Measurements from ENCODE around the gene PPA2. TPM values are rescaled to one million over a fixed set of nuclear protein-coding genes. Genes with fewer than 3 reads are reported as not detected.
A peak's percentile ranks its signal among the peaks of the same experiment; 100 is the strongest.

The PPA2 gene
- polyA plus RNA-seq, result 10 to 100 TPM; 50.2 to 86.8 TPM

DNA sequence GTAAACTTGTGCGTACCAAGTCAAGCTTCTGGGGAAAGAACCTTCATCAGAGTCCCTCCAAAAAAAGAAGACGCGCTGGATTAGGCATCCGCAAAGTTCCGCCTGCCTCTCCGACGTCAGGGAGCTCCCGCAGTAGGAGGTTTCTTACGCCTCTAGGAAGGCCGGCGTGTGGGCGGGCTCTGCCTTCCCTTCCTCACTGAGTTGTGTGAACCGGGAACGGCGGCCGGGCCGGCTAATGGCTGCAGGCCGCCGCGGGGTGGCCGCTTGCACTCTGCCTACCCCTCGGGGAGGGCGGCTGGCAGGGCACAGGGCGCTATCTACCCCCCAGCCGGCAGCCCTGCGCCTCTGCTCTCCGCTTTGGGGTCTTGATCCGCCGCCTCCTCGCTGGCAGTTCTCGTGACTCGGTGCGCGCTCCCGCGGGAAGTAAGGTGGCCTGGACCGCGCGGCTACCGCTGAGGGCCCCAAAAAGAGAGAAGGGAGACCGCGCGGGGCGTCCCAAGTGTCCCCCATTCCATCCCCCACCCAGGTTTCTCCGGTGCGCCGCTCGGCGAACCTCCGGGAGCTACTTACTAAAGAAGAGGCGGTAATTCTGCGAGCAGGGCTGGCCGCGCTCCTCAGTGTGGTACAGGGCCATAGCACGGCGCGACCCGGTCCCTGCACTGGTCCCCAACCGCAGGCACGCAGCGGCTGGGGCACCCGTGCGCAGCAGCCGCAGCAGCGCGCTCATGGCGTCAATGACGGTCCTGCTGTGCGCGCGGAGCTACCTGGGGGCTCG is at the start of gene PPA2:
Gene PPA2 (minus strand): TSS at position 739 of the 775 bp plus-strand sequence. CDS start 12 bp downstream, at position 727.
- H3K27ac ChIP-seq (ENCODE audit: low read depth in 2 of 2, low read length in 1 of 2), result peak within 1 kb of the TSS; percentile 100
- no peaks in the 10 kb centered on the region for H3K36me3 ChIP-seq (ENCODE audit: control insufficient read depth in 2 of 2, insufficient read depth in 2 of 2, low read length in 1 of 2)
- H3K27me3 ChIP-seq (ENCODE audit: control insufficient read depth in 1 of 2, insufficient read depth in 2 of 2, low read length in 2 of 2), result no peaks in the 10 kb centered on the region
- WGBS, 2 donors, result 0 to 1% methylated on average over 62 to 72 of the region's 72 CpGs
- peaks cover 0 to 3% of the 10 kb centered on the region in 2 donors for H3K4me1 ChIP-seq (ENCODE audit: control insufficient read depth in 2 of 2, insufficient read depth in 2 of 2, low read length in 1 of 2)
- peak within 1 kb of the TSS; percentile 89 to 93 for H3K4me3 ChIP-seq (ENCODE audit: low read depth in 1 of 2, low read length in 2 of 2)
- no peaks in the 10 kb centered on the region for H3K9me3 ChIP-seq (ENCODE audit: control insufficient read depth in 2 of 2, insufficient read depth in 1 of 2, low read depth in 1 of 2, low read length in 1 of 2)

- H3K27ac ChIP-seq (ENCODE audit: low read depth in 2 of 2, low read length in 1 of 2), result no peak overlapping the region
- H3K4me1 ChIP-seq (ENCODE audit: control insufficient read depth in 2 of 2, insufficient read depth in 2 of 2, low read length in 1 of 2), result no peaks in the 10 kb centered on the region
- H3K9me3 ChIP-seq (ENCODE audit: control insufficient read depth in 2 of 2, insufficient read depth in 1 of 2, low read depth in 1 of 2, low read length in 1 of 2), result no peaks in the 10 kb centered on the region
- H3K36me3 ChIP-seq (ENCODE audit: control insufficient read depth in 2 of 2, insufficient read depth in 2 of 2, low read length in 1 of 2), result no peaks in the 10 kb centered on the region
- 5 to 19% methylated on average over 3 of the region's 3 CpGs for WGBS, 2 donors
- no peak overlapping the region for H3K4me3 ChIP-seq (ENCODE audit: low read depth in 1 of 2, low read length in 2 of 2)
- no peaks in the 10 kb centered on the region for H3K27me3 ChIP-seq (ENCODE audit: control insufficient read depth in 1 of 2, insufficient read depth in 2 of 2, low read length in 2 of 2)
Observed at GRCh38 chr4:105520819-105521790, 47.2 kb upstream of the PPA2 start.

DNA sequence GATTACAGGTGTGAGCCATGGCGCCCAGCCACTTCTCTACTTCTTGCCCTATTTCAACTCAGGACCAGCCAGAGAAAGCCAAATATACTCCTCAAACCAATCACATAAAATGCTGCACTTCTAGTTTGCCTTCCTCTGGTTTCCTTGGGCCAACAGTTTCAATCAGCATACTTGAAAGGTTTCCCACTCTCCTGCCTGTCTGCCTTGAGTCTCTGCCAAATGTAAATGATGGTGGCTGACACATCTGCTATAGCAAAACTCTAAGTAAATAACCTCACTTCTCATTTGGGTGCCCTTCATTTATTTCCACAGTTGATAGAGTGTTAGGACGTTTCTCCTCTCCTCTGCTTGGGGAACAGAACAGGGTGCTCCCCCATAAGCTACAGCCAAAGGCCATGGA is 36.4 kb upstream of the PPA2 start:
- no peaks in the 10 kb centered on the region for H3K4me1 ChIP-seq (ENCODE audit: control insufficient read depth in 2 of 2, insufficient read depth in 2 of 2, low read length in 1 of 2)
- no peaks in the 10 kb centered on the region for H3K9me3 ChIP-seq (ENCODE audit: control insufficient read depth in 2 of 2, insufficient read depth in 1 of 2, low read depth in 1 of 2, low read length in 1 of 2)
- H3K27ac ChIP-seq (ENCODE audit: low read depth in 2 of 2, low read length in 1 of 2), result no peak overlapping the region
- H3K27me3 ChIP-seq (ENCODE audit: control insufficient read depth in 1 of 2, insufficient read depth in 2 of 2, low read length in 2 of 2), result no peaks in the 10 kb centered on the region
- WGBS, 2 donors, result 49 to 55% methylated on average over 2 of the region's 2 CpGs
- no peaks in the 10 kb centered on the region for H3K36me3 ChIP-seq (ENCODE audit: control insufficient read depth in 2 of 2, insufficient read depth in 2 of 2, low read length in 1 of 2)
- H3K4me3 ChIP-seq (ENCODE audit: low read depth in 1 of 2, low read length in 2 of 2), result no peak overlapping the region

DNA sequence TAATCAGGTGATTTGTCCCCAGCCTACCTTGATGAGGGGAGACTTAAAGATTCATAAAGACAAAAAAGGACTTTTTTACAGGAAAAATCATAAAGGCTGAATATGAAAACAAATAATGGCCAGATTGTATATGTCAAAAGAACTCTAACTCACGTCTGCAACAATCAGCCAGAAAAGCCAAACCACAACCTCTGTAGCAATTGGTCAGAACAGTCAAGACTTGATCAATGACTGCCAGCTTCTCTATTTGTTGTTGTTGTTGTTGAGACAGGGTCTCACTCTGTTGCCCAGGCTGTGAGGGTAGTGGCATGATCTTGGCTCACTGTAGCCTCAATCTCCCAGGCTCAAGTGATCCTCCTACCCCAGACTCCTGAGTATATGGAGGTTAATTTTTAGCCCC is 35.9 kb upstream of the PPA2 start:
- no peaks in the 10 kb centered on the region for H3K4me1 ChIP-seq (ENCODE audit: control insufficient read depth in 2 of 2, insufficient read depth in 2 of 2, low read length in 1 of 2)
- H3K9me3 ChIP-seq (ENCODE audit: control insufficient read depth in 2 of 2, insufficient read depth in 1 of 2, low read depth in 1 of 2, low read length in 1 of 2), result no peaks in the 10 kb centered on the region
- no peaks in the 10 kb centered on the region for H3K36me3 ChIP-seq (ENCODE audit: control insufficient read depth in 2 of 2, insufficient read depth in 2 of 2, low read length in 1 of 2)
- 44 to 49% methylated on average over 1 of the region's 1 CpG for WGBS, 2 donors
- H3K27me3 ChIP-seq (ENCODE audit: control insufficient read depth in 1 of 2, insufficient read depth in 2 of 2, low read length in 2 of 2), result no peaks in the 10 kb centered on the region
- H3K4me3 ChIP-seq (ENCODE audit: low read depth in 1 of 2, low read length in 2 of 2), result no peak overlapping the region
- no peak overlapping the region for H3K27ac ChIP-seq (ENCODE audit: low read depth in 2 of 2, low read length in 1 of 2)

- no peaks in the 10 kb centered on the region for H3K27me3 ChIP-seq (ENCODE audit: control insufficient read depth in 1 of 2, insufficient read depth in 2 of 2, low read length in 2 of 2)
- no peaks in the 10 kb centered on the region for H3K9me3 ChIP-seq (ENCODE audit: control insufficient read depth in 2 of 2, insufficient read depth in 1 of 2, low read depth in 1 of 2, low read length in 1 of 2)
- 41 to 69% methylated on average over 1 of the region's 1 CpG for WGBS, 2 donors
- H3K36me3 ChIP-seq (ENCODE audit: control insufficient read depth in 2 of 2, insufficient read depth in 2 of 2, low read length in 1 of 2), result no peaks in the 10 kb centered on the region
- no peaks in the 10 kb centered on the region for H3K4me1 ChIP-seq (ENCODE audit: control insufficient read depth in 2 of 2, insufficient read depth in 2 of 2, low read length in 1 of 2)
- no peak overlapping the region for H3K27ac ChIP-seq (ENCODE audit: low read depth in 2 of 2, low read length in 1 of 2)
- no peak overlapping the region for H3K4me3 ChIP-seq (ENCODE audit: low read depth in 1 of 2, low read length in 2 of 2)
Observed at GRCh38 chr4:105509291-105509690, 35.4 kb upstream of the PPA2 start.

DNA sequence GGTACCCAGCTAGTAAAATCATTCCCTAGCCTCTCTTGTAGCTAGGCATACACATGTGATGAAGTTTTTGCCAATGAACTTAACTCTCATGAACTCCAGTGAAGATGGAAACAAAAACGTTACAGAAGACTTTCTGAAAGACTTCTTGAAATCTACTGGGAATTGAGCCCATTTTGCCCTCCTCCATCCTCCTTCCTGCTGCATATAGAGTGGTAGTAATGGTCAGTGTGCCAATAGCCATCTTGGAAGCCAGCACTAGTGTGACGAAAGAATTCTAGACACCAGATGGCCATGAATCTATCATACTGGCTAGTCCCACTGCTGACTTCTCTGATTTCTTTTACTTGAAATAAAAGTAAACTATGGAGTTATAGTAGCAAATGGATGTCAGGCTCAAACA is 30.9 kb upstream of the PPA2 start:
- no peaks in the 10 kb centered on the region for H3K27me3 ChIP-seq (ENCODE audit: control insufficient read depth in 1 of 2, insufficient read depth in 2 of 2, low read length in 2 of 2)
- 63% methylated on average over 2 of the region's 2 CpGs for WGBS, 2 donors
- H3K27ac ChIP-seq (ENCODE audit: low read depth in 2 of 2, low read length in 1 of 2), result no peak overlapping the region
- H3K36me3 ChIP-seq (ENCODE audit: control insufficient read depth in 2 of 2, insufficient read depth in 2 of 2, low read length in 1 of 2), result no peaks in the 10 kb centered on the region
- no peaks in the 10 kb centered on the region for H3K4me1 ChIP-seq (ENCODE audit: control insufficient read depth in 2 of 2, insufficient read depth in 2 of 2, low read length in 1 of 2)
- H3K4me3 ChIP-seq (ENCODE audit: low read depth in 1 of 2, low read length in 2 of 2), result no peak overlapping the region
- peaks cover 0 to 3% of the 10 kb centered on the region in 2 donors for H3K9me3 ChIP-seq (ENCODE audit: control insufficient read depth in 2 of 2, insufficient read depth in 1 of 2, low read depth in 1 of 2, low read length in 1 of 2)

DNA sequence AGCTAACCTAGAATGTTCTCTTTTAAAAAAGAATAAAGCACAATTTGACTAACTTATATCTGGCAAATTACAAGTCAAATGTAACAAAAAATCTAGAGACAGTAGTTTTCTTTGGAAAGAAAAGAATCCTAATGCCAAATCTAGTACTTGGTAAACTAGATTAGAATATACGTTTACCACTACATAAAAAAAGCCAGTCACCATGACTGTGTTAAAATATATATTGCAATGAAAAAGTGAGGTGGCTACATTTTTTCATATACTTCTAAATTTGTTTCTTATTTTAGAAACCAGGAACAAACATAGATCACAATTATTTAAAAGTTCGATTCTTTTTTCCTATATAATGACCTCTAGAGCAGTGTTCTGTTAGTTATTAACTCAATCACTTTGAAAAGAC is 29.6 kb upstream of the PPA2 start:
- H3K27ac ChIP-seq (ENCODE audit: low read depth in 2 of 2, low read length in 1 of 2), result no peak overlapping the region

GRCh38 chr4:105496899-105497298 is 23.0 kb upstream of the PPA2 start:
- peaks cover 0 to 3% of the 10 kb centered on the region in 2 donors for H3K9me3 ChIP-seq (ENCODE audit: control insufficient read depth in 2 of 2, insufficient read depth in 1 of 2, low read depth in 1 of 2, low read length in 1 of 2)
- H3K27ac ChIP-seq (ENCODE audit: low read depth in 2 of 2, low read length in 1 of 2), result no peak overlapping the region
- WGBS, 2 donors, result 30 to 32% methylated on average over 2 of the region's 2 CpGs
- H3K4me3 ChIP-seq (ENCODE audit: low read depth in 1 of 2, low read length in 2 of 2), result no peak overlapping the region
- H3K36me3 ChIP-seq (ENCODE audit: control insufficient read depth in 2 of 2, insufficient read depth in 2 of 2, low read length in 1 of 2), result no peaks in the 10 kb centered on the region
- H3K27me3 ChIP-seq (ENCODE audit: control insufficient read depth in 1 of 2, insufficient read depth in 2 of 2, low read length in 2 of 2), result no peaks in the 10 kb centered on the region
- H3K4me1 ChIP-seq (ENCODE audit: control insufficient read depth in 2 of 2, insufficient read depth in 2 of 2, low read length in 1 of 2), result no peaks in the 10 kb centered on the region

More for the DNA sequence above, 29.6 kb upstream of the PPA2 start:
- Histone ChIP-seq H3K36me3 (ENCODE audit: control insufficient read depth in 2 of 2, insufficient read depth in 2 of 2, low read length in 1 of 2) (no peaks in the 10 kb centered on the region), H3K4me1 (ENCODE audit: control insufficient read depth in 2 of 2, insufficient read depth in 2 of 2, low read length in 1 of 2) (no peaks in the 10 kb centered on the region), H3K27me3 (ENCODE audit: control insufficient read depth in 1 of 2, insufficient read depth in 2 of 2, low read length in 2 of 2) (no peaks in the 10 kb centered on the region), H3K9me3 (ENCODE audit: control insufficient read depth in 2 of 2, insufficient read depth in 1 of 2, low read depth in 1 of 2, low read length in 1 of 2) (peaks cover 0 to 3% of the 10 kb centered on the region in 2 donors), H3K4me3 (ENCODE audit: low read depth in 1 of 2, low read length in 2 of 2) (no peak overlapping the region)
- WGBS, 2 donors, result 73 to 78% methylated on average over 2 of the region's 2 CpGs

- H3K4me3 ChIP-seq (ENCODE audit: low read depth in 1 of 2, low read length in 2 of 2), result no peak overlapping the region
- H3K9me3 ChIP-seq (ENCODE audit: control insufficient read depth in 2 of 2, insufficient read depth in 1 of 2, low read depth in 1 of 2, low read length in 1 of 2), result peaks cover 0 to 3% of the 10 kb centered on the region in 2 donors
- WGBS, 2 donors, result 73 to 79% methylated on average over 3 of the region's 3 CpGs
- H3K27me3 ChIP-seq (ENCODE audit: control insufficient read depth in 1 of 2, insufficient read depth in 2 of 2, low read length in 2 of 2), result no peaks in the 10 kb centered on the region
- H3K27ac ChIP-seq (ENCODE audit: low read depth in 2 of 2, low read length in 1 of 2), result no peak overlapping the region
- H3K36me3 ChIP-seq (ENCODE audit: control insufficient read depth in 2 of 2, insufficient read depth in 2 of 2, low read length in 1 of 2), result no peaks in the 10 kb centered on the region
- H3K4me1 ChIP-seq (ENCODE audit: control insufficient read depth in 2 of 2, insufficient read depth in 2 of 2, low read length in 1 of 2), result no peaks in the 10 kb centered on the region
Observed at GRCh38 chr4:105495667-105496066, 21.8 kb upstream of the PPA2 start.

Data from esophagus (tissue), 2 donors.